HEK293 (cell line): Measurements from ENCODE around the gene HRK.

Source experiments
- CTCF ChIA-PET: fragments of 350-600 bp; formaldehyde crosslinking; extraction: SDS; loops from one replicate; lab custom pipeline; 2021; ENCODE audit warnings: antibody characterized with exemption; lab: Yijun Ruan, JAX
- POLR2A ChIA-PET: fragments of 300-600 bp; formaldehyde crosslinking; extraction: SDS; loops from one replicate; lab custom pipeline; 2020; ENCODE audit warnings: antibody characterized with exemption, inconsistent platforms; lab: Yijun Ruan, JAX
- H3K27ac ChIP-seq: fragments of 200-500 bp; sonication (Bioruptor generic); 2 replicates; pipeline ENCODE4 v1.5.1; 2014; ENCODE audit warnings: low read depth, low read length, control low read depth, inconsistent platforms; ENCODE audit errors: extremely low read depth
- H3K36me3 ChIP-seq, 2 experiments: fragments of 200-500 bp in 1 of 2; sonication (Bioruptor generic) in 1 of 2; 1 replicate in 1 of 2; 2 replicates in 1 of 2; pipeline ENCODE4 v1.5.1; 2014 to 2017; ENCODE audit warnings: inconsistent platforms in 2 of 2, low read length in 2 of 2; ENCODE audit not compliant: control insufficient read depth in 2 of 2, insufficient read depth in 1 of 2
- H3K4me1 ChIP-seq: fragments of 200-500 bp; sonication (Bioruptor generic); 2 replicates; pipeline ENCODE4 v1.5.1; 2014; ENCODE audit warnings: mild to moderate bottlenecking, low read length, inconsistent platforms; ENCODE audit not compliant: control insufficient read depth, insufficient read depth
- H3K4me3 ChIP-seq: 2 replicates; pipeline ENCODE4 v1.5.1; 2011; ENCODE audit warnings: low read depth, mild to moderate bottlenecking, control low read depth, low read length, moderate library complexity
- H3K9me3 ChIP-seq: fragments of 200-500 bp; sonication (Bioruptor generic); 2 replicates; pipeline ENCODE4 v1.5.1; 2014; ENCODE audit warnings: low read depth, low read length, inconsistent platforms; ENCODE audit not compliant: control insufficient read depth, insufficient read depth
- BCL11A ChIP-seq: fragments of 450-650 bp; formaldehyde crosslinking; IDR thresholded peaks from 2 replicates; pipeline ENCODE4 v1.5.1; 2016; ENCODE audit warnings: low read depth, missing biosample characterization, missing genetic modification characterization
- FEZF1 ChIP-seq: fragments of 450-650 bp; formaldehyde crosslinking; IDR thresholded peaks from 2 replicates; pipeline ENCODE4 v1.5.1; 2016; ENCODE audit warnings: missing biosample characterization, missing genetic modification characterization
- GLIS1 ChIP-seq: fragments of 450-650 bp; formaldehyde crosslinking; IDR thresholded peaks from 2 replicates; pipeline ENCODE4 v1.5.1; 2016; ENCODE audit warnings: missing biosample characterization, missing genetic modification characterization
- HOXC10 ChIP-seq: sonication (generic); formaldehyde crosslinking; IDR thresholded peaks from 2 replicates; pipeline ENCODE4 v1.8.1; 2023; ENCODE audit warnings: mild to moderate bottlenecking, missing genetic modification reagents
- HOXD13 ChIP-seq: sonication (generic); formaldehyde crosslinking; IDR thresholded peaks from 2 replicates; pipeline ENCODE4 v1.8.0; 2022; ENCODE audit warnings: missing genetic modification reagents, borderline replicate concordance
- KLF1 ChIP-seq: fragments of 450-650 bp; formaldehyde crosslinking; IDR thresholded peaks from 2 replicates; pipeline ENCODE4 v1.5.1; 2016; ENCODE audit warnings: missing biosample characterization, missing genetic modification characterization
- KLF10 ChIP-seq: fragments of 450-650 bp; IDR thresholded peaks from 2 replicates; pipeline ENCODE4 v1.5.1; 2018; ENCODE audit warnings: missing biosample characterization, mild to moderate bottlenecking, missing genetic modification characterization
- SETDB1 ChIP-seq: IDR thresholded peaks from one replicate; pipeline ENCODE4 v1.6.1; 2017; ENCODE audit warnings: mild to moderate bottlenecking, low read length, moderate library complexity, mixed read lengths; ENCODE audit not compliant: insufficient read length
- TRIM28 ChIP-seq: IDR thresholded peaks from 2 replicates; pipeline ENCODE4 v1.6.1; 2011; ENCODE audit warnings: low read length, control low read depth, borderline replicate concordance
- YY1 ChIP-seq: fragments of 450-650 bp; formaldehyde crosslinking; IDR thresholded peaks from 2 replicates; pipeline ENCODE4 v1.5.1; 2018; ENCODE audit warnings: missing biosample characterization, missing genetic modification characterization
- ZBTB10 ChIP-seq: fragments of 450-650 bp; formaldehyde crosslinking; IDR thresholded peaks from 2 replicates; pipeline ENCODE4 v1.5.1; 2016; ENCODE audit warnings: missing biosample characterization, missing genetic modification characterization
- ZFP37 ChIP-seq: fragments of 450-650 bp; formaldehyde crosslinking; IDR thresholded peaks from 2 replicates; pipeline ENCODE4 v1.5.1; 2016; ENCODE audit warnings: missing biosample characterization, missing genetic modification characterization
- ZIC2 ChIP-seq: fragments of 450-650 bp; formaldehyde crosslinking; IDR thresholded peaks from 2 replicates; pipeline ENCODE4 v1.5.1; 2016; ENCODE audit warnings: missing biosample characterization, missing genetic modification characterization
- ZNF138 ChIP-seq: fragments of 450-650 bp; formaldehyde crosslinking; IDR thresholded peaks from 2 replicates; pipeline ENCODE4 v1.5.1; 2016; ENCODE audit warnings: missing biosample characterization, missing genetic modification characterization, borderline replicate concordance
- ZNF223 ChIP-seq: fragments of 450-650 bp; formaldehyde crosslinking; IDR thresholded peaks from 2 replicates; pipeline ENCODE4 v1.5.1; 2016; ENCODE audit warnings: missing biosample characterization, missing genetic modification characterization
- ZNF302 ChIP-seq: fragments of 450-650 bp; formaldehyde crosslinking; IDR thresholded peaks from 2 replicates; pipeline ENCODE4 v1.5.1; 2016; ENCODE audit warnings: missing biosample characterization, missing genetic modification characterization, low read depth
- ZNF324 ChIP-seq: fragments of 450-650 bp; formaldehyde crosslinking; IDR thresholded peaks from 2 replicates; pipeline ENCODE4 v1.5.1; 2016; ENCODE audit warnings: missing biosample characterization, missing genetic modification characterization
- ZNF335 ChIP-seq: fragments of 450-650 bp; formaldehyde crosslinking; conservative IDR thresholded peaks from 2 replicates; pipeline ENCODE4 v1.5.1; 2016; ENCODE audit warnings: missing biosample characterization, missing genetic modification characterization
- ZNF48 ChIP-seq: fragments of 450-650 bp; formaldehyde crosslinking; IDR thresholded peaks from 2 replicates; pipeline ENCODE4 v1.5.1; 2016; ENCODE audit warnings: missing biosample characterization, missing genetic modification characterization
- ZNF521 ChIP-seq: fragments of 450-650 bp; formaldehyde crosslinking; IDR thresholded peaks from 2 replicates; pipeline ENCODE4 v1.5.1; 2017; ENCODE audit warnings: missing biosample characterization, mild to moderate bottlenecking, missing genetic modification characterization
- ZNF548 ChIP-seq: fragments of 450-650 bp; formaldehyde crosslinking; IDR thresholded peaks from 2 replicates; pipeline ENCODE4 v1.5.1; 2016; ENCODE audit warnings: missing biosample characterization, missing genetic modification characterization
- ZNF624 ChIP-seq: fragments of 450-650 bp; formaldehyde crosslinking; IDR thresholded peaks from 2 replicates; pipeline ENCODE4 v1.5.1; 2017; ENCODE audit warnings: missing biosample characterization, missing genetic modification characterization
- ZNF626 ChIP-seq: fragments of 450-650 bp; sonication (Bioruptor Pico); formaldehyde crosslinking; IDR thresholded peaks from 2 replicates; pipeline ENCODE4 v1.5.1; 2018; ENCODE audit warnings: missing biosample characterization, missing genetic modification characterization, inconsistent platforms
- ZNF629 ChIP-seq: fragments of 450-650 bp; formaldehyde crosslinking; IDR thresholded peaks from 2 replicates; pipeline ENCODE4 v1.5.1; 2017; ENCODE audit warnings: missing biosample characterization, missing genetic modification characterization
- ZNF645 ChIP-seq: fragments of 450-650 bp; formaldehyde crosslinking; IDR thresholded peaks from 2 replicates; pipeline ENCODE4; 2016; ENCODE audit warnings: missing biosample characterization, missing genetic modification characterization
- ZNF654 ChIP-seq: fragments of 450-650 bp; formaldehyde crosslinking; IDR thresholded peaks from 2 replicates; pipeline ENCODE4 v1.5.1; 2016; ENCODE audit warnings: low read depth, missing biosample characterization, missing genetic modification characterization
- TF ChIP-seq, protein P1 (sequence below): fragments of 450-650 bp; formaldehyde crosslinking; IDR thresholded peaks from 2 replicates; pipeline ENCODE4 v1.5.0; 2017; ENCODE audit warnings: missing biosample characterization, missing genetic modification characterization, borderline replicate concordance
- TF ChIP-seq, protein P2 (sequence below): fragments of 450-650 bp; formaldehyde crosslinking; IDR thresholded peaks from 2 replicates; pipeline ENCODE4 v1.5.1; 2016; ENCODE audit warnings: missing biosample characterization, missing genetic modification characterization

Gene HRK

GRCh38 chr12:116832353-116832752, 48.9 kb downstream of the HRK start (continued):
- TF ChIP-seq KLF1 (tag by site-specific recombination) (no peak), ZNF324 (tag by site-specific recombination) (no peak), ZNF548 (tag by site-specific recombination) (no peak), ZNF138 (tag by site-specific recombination) (no peak), ZNF223 (tag by site-specific recombination) (no peak), YY1 (tag by site-specific recombination) (no peak), ZNF302 (tag by site-specific recombination) (no peak), HOXD13 (no peak), GLIS1 (no peak), ZNF624 (tag by site-specific recombination) (no peak), ZNF521 (no peak)
- TF ChIP-seq, all 188 proteins: peak for 0

DNA sequence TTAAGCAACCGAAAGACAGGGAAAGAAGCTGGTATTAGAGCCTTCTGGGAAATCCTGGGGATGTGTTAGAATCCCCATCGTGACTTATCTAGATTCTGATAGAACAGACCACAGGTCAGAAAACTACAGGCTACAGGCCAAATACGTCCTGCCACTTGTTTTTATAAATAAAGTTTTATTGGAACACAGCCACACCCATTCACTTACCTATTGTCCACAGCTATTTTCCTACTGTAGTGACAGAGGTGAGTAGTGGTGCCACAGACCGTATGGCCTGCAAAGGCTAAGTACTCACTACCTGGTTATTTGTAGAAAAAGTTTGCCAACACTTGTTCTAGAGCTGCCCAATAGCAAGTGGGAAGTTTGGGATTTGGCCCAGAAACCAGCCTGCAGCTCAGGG, 53.8 kb downstream of the HRK start:
- Histone ChIP-seq H3K4me1 (no peaks in the 10 kb centered on the region), H3K4me3 (no peak overlapping the region), H3K27ac (no peak overlapping the region), H3K9me3 (no peaks in the 10 kb centered on the region), H3K36me3 (peaks cover 0 to 4% of the 10 kb centered on the region in 2 experiments; a peak in 1 of 3 replicates)
- TF ChIP-seq ZNF629 (no peak), ZNF335 (tag by site-specific recombination) (no peak)
- POLR2A ChIA-PET: interaction anchor here (0.6 kb wide), 1 partner anchor 136 kb away, joined by 5 read pairs; no protein-coding TSS in a partner anchor
- CTCF ChIA-PET: interaction anchor here (0.5 kb wide), 1 partner anchor 14 kb away, joined by 3 read pairs; no protein-coding TSS in a partner anchor

GRCh38 chr12:116821291-116821690, 60.0 kb downstream of the HRK start:
- peaks cover 0 to 4% of the 10 kb centered on the region in 2 experiments; a peak in 1 of 3 replicates for H3K36me3 ChIP-seq
- ChIA-PET CTCF (interaction anchor here (0.6 kb wide), 3 partner anchors 16 to 370 kb away, joined by 3 to 4 read pairs (median 3); no protein-coding TSS in a partner anchor), POLR2A (no interaction called here)
- H3K27ac ChIP-seq: no peak overlapping the region
- H3K4me1 ChIP-seq: 0 out of 2 replicates have a peak, but pooled peaks cover 3% of the 10 kb centered on the region
- H3K9me3 ChIP-seq: no peaks in the 10 kb centered on the region
- no peak overlapping the region for H3K4me3 ChIP-seq
- TF ChIP-seq ZNF48 (tag by site-specific recombination): no peak
- TF ChIP-seq ZNF626 (tag by site-specific recombination): no peak
- no peak for TF ChIP-seq KLF10 (tag by site-specific recombination)
- no peak for TF ChIP-seq ZNF645
- TF ChIP-seq TRIM28: no peak
- TF ChIP-seq, protein P1, sequence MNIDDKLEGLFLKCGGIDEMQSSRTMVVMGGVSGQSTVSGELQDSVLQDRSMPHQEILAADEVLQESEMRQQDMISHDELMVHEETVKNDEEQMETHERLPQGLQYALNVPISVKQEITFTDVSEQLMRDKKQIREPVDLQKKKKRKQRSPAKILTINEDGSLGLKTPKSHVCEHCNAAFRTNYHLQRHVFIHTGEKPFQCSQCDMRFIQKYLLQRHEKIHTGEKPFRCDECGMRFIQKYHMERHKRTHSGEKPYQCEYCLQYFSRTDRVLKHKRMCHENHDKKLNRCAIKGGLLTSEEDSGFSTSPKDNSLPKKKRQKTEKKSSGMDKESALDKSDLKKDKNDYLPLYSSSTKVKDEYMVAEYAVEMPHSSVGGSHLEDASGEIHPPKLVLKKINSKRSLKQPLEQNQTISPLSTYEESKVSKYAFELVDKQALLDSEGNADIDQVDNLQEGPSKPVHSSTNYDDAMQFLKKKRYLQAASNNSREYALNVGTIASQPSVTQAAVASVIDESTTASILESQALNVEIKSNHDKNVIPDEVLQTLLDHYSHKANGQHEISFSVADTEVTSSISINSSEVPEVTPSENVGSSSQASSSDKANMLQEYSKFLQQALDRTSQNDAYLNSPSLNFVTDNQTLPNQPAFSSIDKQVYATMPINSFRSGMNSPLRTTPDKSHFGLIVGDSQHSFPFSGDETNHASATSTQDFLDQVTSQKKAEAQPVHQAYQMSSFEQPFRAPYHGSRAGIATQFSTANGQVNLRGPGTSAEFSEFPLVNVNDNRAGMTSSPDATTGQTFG (tag by site-specific recombination): no peak
- TF ChIP-seq, protein P2, sequence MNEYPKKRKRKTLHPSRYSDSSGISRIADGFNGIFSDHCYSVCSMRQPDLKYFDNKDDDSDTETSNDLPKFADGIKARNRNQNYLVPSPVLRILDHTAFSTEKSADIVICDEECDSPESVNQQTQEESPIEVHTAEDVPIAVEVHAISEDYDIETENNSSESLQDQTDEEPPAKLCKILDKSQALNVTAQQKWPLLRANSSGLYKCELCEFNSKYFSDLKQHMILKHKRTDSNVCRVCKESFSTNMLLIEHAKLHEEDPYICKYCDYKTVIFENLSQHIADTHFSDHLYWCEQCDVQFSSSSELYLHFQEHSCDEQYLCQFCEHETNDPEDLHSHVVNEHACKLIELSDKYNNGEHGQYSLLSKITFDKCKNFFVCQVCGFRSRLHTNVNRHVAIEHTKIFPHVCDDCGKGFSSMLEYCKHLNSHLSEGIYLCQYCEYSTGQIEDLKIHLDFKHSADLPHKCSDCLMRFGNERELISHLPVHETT (tag by site-specific recombination): no peak
- TF ChIP-seq ZBTB10 (tag by site-specific recombination): no peak
- TF ChIP-seq SETDB1: no peak
- TF ChIP-seq ZNF654: no peak
- no peak for TF ChIP-seq ZNF138 (tag by site-specific recombination)
- no peak for TF ChIP-seq ZIC2 (tag by site-specific recombination)
- no peak for TF ChIP-seq ZFP37
- TF ChIP-seq HOXC10 (CRISPR knock-in tag): no peak
- no peak for TF ChIP-seq BCL11A
- no peak for TF ChIP-seq FEZF1 (tag by site-specific recombination)
